IPS-NIHi11 (cell line): ENCODE measurements around the gene ENPP3.

Experiments used
- DNase-seq: peaks from one replicate; pipeline ENCODE4 v3.0.0; 2012; ENCODE audit warnings: mixed read lengths, low spot score

ENPP3 gene

DNA sequence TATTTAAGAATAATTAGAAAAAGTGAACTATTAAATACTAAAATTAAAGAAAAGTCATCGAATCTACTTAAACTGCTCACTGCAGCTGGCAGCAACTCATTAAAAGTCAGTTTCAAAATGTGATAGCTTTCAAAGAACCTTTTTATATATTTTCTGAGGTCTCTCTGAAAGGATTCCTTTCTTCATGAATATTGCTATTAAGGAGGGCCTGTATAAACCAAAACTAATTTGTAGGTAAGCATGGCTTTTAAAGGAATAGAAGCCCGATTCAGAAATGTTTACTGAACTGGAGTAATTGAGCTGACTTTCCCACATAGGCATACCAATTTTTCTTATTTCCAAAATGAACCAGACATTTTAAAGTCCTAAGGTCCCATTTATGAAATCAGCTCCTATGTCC, 129.5 kb downstream of the ENPP3 start:
- DNase-seq, result no peak

DNA sequence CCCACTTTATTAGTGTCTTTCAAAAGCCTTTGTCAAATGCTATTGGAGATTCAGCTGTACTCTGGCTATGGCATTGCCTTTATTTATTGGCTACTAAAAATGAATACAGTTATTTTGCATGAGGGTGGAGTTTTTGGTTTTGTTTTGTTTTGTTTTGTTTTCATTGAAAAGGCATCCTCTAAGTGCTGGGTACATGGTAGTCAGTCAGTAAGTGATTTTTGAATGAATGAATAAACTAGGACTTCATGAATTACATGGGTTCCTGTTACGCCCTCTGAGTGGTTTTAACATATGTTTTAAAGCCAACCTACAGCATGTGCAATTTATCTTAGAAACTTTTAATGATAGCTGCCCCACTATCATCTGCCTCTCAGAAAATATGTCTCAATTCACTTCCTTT, 131.9 kb downstream of the ENPP3 start:
- DNase-seq, result no peak

DNA sequence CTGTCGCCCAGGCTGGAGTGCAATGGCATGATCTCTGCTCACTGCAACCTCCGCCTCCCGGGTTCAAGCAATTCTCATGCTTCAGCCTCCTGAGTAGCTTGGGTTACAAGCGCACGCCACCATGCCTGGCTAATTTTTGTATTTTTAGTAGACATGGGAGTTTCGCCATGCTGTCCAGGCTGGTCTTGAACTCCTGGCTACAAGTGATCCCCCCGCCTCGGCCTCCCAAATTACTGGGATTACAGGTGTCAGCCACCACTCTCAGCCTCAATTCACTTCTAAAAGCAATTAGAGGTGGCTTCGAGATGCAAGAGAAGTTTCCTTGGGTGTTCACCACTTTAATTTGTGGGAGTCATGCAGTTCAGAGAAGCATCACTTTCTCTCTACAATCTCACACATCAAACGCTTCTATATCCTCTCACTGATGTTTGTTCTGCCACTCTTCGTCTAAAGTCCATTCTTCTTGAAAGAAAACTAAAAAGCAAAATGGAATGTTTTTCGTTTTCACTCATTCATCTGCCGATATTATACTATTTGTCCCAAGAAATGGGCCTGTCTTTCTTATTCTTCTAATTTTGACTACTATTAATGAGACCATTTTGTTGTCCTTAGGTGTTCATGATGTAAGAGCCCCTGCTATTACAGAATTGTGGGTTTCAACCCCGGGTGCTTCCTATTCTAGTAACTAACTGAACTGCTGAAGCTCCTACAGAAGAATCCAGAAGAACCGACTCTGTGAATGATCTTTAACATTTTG, 132.5 kb downstream of the ENPP3 start:
- DNase-seq, result no peak

DNA sequence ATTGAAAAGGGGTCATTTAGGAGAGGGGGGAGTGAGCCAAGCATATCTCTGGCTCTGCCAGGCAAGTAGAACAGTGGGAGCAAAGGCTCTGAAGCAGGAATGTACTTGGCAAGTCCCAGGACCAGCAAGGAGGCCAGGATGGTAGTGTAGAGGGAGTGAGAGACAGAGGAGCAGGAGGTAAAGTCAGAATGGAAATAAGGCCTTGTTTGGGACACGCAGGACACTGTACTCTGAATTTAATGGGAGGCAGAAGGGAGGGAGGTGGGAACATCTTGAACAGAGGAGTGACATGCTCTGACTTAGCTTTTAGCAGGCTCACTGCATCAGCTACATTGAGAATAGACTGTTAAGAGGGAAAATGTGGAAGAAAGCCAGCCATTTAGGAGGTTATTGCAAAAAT, 133.7 kb downstream of the ENPP3 start:
- no peak for DNase-seq

DNA sequence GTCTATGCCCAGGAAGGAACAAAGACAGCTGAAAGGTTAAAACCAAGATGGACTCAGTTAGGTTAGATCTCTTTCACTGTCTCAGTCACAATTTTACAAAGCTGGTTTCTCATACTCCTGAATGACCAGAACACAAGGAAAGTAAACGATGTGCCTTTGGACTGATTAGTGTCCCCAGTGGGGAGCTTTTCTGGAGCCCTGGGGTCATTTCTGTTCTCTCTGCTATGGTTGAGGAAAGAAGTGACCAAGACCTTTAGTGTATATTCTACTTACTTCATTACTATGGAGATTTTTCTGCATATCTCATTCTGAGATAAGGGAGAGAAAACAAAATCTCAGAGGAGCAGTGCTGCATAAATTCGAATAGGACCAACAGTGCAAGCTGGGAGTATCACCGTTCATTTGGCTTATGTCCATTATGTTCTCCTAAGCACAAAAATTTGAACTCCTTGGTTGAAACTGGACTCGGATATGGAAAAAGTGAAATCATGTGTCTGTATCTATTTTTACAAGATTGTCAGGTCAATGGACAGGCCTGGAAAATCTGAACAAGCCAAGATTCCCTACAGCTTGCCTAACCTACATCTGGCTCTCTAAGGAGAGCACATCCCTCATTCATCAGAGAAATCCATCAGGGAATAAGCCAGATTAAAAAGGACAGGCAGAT, 136.3 kb downstream of the ENPP3 start:
- DNase-seq, result no peak

DNA sequence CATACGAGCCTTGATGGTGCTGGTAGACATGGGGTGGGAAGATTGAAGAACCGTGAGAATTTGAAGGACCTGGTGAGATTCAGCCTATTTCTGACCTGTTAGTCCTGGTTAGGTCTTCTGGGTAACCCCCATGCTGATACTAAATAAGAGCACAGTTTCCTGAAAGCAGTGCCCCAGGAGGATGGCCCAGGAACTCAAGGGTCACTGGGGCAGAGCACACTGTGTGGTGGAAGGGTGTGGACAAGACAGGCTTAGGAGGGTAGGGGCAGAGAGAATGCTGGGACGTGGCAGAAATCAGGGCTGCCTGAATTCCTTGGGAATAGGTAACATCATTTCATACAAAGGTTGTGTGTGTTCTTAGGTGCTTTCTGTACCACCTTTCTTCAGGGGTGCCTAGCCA, 138.8 kb downstream of the ENPP3 start:
- DNase-seq, result no peak

DNA sequence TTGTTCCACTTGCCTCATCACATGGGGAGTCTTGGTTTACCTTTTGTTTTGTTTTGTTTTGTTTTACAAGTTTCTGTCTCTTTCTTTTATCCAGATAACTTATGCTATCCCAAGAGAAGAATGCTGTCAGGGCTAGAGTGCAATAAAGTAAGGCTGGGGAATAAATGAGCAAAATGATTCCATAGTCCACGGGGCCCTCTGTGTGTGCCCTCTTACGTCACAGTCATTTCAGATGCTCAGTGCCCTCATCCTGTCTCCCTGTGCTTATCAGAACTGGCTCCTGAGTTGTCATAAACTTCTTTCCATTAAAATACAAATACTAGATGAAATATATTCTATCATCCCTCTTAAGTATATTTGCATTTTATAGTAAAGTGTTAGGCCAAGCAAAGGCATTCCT, 139.9 kb downstream of the ENPP3 start:
- DNase-seq, result no peak

DNA sequence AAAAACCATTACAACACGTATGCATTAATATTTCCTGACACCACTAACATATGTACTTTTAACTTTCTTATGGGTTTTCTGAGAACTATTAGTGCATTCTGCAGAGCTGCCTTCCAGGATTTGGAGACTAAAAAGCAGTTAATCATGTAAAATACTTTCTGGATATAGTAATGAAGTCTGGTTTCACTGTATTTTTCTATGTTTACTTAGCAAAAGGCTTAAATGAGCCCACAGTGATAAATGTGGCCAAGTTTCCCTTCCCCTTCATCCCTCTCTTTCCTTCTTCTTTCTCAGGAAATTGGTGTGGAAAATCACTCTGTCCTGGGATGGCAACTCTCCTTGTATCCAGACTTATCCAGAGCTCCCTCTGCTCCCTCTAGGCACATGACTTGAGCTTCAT, 141.1 kb downstream of the ENPP3 start:
- DNase-seq, result no peak

DNA sequence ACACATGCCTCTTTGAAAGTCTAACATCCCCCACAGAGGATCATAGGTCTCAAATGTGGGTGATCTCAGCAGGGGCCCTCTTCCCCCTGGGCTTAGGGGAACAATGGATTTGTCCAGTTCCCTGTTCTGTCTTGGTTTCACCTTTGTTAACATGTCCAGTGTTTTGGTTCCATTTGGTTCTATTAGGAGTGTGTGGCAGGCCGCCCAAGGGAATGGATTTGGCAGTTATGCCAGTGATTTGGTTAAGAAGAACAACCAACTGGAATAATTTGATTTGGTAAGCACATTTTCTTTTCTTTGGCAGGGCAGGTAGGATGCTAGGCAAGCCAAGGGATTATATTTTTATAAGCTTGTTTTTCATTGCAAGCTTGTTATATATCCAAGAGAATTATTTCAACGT, 142.2 kb downstream of the ENPP3 start:
- no peak for DNase-seq

DNA sequence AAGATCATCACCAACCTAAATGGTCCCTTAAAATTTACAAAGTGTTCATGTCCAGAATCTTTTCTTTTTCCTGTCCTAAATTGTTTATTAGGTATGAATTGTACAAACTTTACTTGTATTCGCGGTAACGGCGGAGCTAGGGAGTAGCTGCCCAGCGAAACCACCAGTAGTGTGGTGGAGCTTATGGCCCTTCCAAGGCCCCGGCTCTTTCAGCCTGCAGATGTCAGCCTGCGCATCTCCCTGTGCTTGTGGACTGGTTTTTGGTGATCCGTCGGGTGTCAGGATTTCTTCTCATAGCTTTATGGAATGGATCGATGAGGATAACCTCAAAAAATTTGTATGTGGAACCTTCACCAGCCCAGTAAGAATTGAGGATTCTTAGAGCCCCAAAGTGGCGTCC, 143.5 kb downstream of the ENPP3 start:
- DNase-seq, result no peak

DNA sequence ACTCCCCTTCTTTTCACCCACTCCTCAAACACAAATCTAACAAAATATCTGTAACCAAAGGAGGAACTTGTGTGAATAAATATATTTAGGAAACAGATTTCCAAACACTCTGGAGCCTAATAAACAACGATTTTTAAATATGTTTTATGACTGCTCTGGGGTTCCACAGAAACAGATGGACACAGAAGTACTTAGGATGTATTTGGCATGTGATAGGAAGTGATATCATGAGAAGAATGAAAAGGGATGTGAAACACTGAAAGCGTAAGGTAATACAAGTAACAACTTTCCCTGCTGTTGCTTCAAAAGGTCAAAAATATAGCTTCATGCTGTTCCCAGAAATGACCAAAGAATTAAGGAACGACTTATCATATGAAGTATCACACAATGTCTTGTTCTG, 144.6 kb downstream of the ENPP3 start:
- no peak for DNase-seq

DNA sequence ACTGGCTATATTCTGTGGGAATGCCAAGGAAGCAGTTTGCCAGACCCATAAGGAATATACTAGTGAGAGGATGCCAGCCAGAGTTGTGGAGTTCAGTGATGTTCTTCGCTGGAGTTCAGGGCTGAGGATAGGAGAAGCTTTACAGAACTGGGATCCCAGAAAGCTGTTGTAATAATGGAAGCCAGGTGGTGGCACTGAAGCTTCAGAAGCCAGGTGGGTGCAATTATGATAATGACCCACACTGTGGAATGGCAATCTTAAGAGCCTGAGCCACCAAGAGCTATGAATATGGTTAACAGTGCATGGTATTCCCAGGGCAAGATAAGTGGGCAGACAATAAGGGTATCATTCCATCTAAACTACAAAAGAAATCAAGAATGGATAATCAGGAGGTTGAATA, 145.7 kb downstream of the ENPP3 start:
- no peak for DNase-seq

DNA sequence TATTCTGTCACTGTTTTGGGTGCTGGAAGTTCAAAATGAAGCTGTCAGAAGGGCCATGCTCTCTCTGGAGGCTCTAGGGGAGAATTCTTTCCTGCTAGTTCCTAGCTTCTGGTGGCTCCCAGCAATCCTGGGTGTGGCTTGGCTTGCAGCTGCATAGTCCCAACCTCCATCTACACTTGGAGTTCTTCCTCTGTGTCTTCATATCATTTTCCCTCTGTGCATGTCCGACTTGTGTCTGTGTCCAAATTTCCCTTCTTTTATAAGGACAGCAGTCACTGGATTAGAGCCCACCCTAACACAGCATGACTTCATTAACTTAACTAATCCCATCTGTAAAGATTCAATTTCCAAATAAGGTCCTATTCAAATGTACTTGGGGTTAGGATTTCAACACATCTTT, 147.5 kb downstream of the ENPP3 start:
- DNase-seq, result no peak

DNA sequence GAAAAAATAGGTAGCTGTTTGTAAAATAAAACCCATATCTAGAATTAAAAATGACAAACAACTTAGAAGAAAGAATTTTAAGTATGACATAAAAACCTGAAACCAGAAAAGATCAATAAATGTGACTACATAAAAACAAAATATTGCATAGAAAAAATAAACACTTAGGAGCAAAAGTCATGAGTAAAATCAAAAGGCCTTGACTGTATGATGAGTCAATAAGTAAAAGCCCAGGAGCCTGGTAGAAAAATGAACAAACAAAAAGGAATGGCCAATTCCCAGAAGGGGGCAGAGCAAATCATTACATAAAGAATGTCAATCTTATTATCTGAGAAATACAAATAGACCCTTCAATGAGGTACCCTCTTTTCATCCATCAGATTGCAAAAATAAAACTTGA, 150.0 kb downstream of the ENPP3 start:
- DNase-seq, result no peak

DNA sequence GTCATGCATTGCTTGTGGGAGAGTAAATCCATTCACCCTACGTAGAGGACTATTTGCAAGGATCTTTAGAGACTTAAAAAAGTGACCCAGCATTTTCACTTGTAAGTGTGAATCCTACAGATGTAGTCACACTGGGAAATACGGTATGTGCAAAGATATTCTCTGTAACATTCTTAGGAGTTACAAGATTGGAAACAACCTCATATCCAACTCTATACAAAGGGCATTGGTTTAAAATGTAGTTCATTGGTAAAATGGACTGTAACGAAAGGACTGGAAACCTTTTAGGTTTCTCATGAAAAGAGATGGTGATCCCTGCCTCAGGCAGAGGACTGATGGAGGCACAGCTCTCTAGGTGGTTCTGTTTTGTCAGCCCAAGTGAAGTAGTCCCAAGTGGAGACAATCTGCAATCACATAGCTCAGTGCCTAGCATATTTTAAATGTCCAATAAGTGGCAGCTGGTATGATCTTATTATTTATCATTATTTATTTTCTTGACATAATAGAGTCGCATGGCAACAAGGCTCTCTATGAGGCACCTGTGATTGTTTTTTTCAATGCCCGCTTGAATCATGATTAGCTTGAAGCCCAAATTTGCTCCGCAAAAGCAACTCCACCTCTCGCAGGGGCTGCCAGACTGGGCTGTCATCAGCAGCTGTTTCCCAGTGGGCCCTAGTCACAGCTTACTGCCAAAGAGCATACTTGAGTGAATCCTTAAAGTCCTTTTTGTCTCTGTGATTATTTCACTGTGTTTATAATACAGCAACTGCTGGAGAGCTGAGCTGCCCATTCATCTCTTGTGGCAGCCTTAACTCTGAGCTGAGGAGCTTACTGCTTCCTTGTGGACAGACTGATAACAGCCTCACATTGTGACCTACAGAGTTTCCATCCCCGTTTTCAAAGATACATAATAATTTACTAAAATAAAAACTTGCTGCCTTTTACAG, 150.9 kb downstream of the ENPP3 start:
- no peak for DNase-seq

DNA sequence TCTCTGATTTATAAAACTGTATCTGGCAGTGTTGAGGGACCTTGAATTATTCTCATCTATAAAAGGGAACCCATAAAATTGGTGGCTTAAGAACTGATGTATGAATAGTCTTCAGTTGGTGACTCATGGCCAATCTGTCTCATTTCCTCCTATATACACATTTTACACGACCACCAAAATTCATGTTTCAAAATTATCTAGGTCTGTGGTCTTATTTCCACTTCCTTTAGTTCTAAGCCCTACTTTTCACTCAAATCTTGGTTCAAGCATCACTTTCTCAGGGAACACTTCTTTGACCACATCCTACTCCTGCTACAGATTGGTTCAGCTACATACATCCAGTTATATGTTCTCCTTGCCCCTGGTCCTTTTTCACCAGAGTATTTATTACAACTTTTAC, 152.1 kb downstream of the ENPP3 start:
- DNase-seq, result no peak

DNA sequence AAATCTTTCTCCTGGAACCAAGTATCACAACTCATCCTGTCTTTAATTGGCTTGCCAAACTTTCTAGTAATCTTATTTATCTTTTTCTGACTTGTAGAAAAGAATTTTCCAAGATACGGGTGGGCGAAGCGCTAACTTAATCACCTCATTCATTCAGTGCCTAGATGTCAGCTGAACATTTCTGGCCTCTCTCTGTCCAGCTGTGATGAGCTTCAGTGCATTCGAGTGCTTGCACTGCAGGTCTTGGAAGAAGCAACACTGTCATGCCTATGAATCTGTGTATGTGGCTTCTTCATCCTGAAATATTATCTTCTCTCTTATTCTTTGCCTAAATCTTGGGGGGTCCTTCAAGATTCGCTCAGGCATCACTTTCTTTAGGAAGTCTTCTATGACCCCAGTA, 154.4 kb downstream of the ENPP3 start:
- no peak for DNase-seq

DNA sequence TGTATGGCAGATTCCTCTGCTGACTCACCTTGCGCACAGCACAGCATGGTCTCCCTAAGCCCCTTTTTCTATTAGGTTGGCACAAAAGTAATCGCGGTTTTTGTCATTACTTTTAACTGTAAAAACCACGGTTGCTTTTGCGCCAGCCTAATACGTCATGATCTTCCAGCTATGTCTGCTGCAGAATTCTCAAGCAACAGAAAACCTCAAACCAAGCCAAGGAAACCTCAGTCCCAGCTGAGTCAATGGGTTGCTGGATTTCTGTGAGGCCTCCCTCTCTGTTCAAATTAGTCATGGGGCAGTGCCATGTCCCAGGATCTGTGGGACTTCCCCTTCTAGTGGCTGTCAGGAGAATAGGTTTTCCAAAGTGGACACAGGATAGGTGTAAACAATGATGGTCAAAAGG, 155.0 kb downstream of the ENPP3 start:
- peak; percentile 25 for DNase-seq

DNA sequence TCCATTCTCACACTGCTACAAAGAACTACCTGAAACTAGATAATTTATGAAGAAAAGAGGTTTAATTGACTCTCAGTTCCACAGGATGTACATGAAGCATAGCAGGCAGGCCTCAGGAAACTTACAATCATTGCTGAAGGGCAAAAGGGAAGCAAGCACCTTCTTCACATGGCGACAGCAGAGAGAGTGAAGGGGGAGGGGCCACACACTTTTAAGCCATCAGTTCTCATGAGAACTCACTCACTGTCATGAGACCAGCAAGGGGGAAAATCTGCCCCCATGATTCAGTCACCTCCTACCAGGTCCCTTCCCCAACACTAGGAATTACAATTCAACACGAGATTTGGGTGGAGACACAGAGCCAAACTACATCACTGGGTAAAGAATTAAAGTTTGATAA, 158.3 kb downstream of the ENPP3 start:
- DNase-seq, result no peak
